A673 (cell line): ENCODE measurements around the gene ACSS1. TPM values are rescaled to one million over a fixed set of nuclear protein-coding genes. Genes with fewer than 3 reads are reported as not detected.

Source experiments
- BruUV-seq: library from RNA; stranded (reverse); fragments of 400-500 nt; replicated peaks from 2 replicates; lab custom pipeline; 2021; lab: Mats Ljungman, UMichigan
- CTCF ChIA-PET: fragments of 300-600 bp; sonication (Branson Sonifier 250); formaldehyde crosslinking; loops from one replicate; lab custom pipeline; 2022; ENCODE audit warnings: antibody characterized with exemption; lab: Charles Lee
- POLR2A ChIA-PET: fragments of 300-600 bp; sonication (Branson Sonifier 250); formaldehyde crosslinking; loops from one replicate; lab custom pipeline; 2022; ENCODE audit warnings: antibody characterized with exemption; ENCODE audit not compliant: low non-redundant PET; lab: Charles Lee
- DNase-seq: peaks from one replicate; pipeline ENCODE4 v3.0.0-alpha.2; 2015; ENCODE audit warnings: low spot score
- H3K27ac ChIP-seq: fragments of 200-600 bp; sonication (generic); 2 replicates; pipeline ENCODE4 v1.5.1; 2016; ENCODE audit warnings: mixed run types, low read depth, mild to moderate bottlenecking, mixed read lengths, antibody characterized with exemption, low read length; ENCODE audit not compliant: poor library complexity, severe bottlenecking
- H3K27me3 ChIP-seq: fragments of 200-600 bp; sonication (generic); replicated peaks from 2 replicates; pipeline ENCODE4 v1.6.1; 2017; ENCODE audit warnings: mixed run types, low read depth, mild to moderate bottlenecking, mixed read lengths, antibody characterized with exemption, low read length; ENCODE audit not compliant: insufficient read depth, poor library complexity
- H3K36me3 ChIP-seq: fragments of 200-600 bp; sonication (generic); 2 replicates; pipeline ENCODE4 v1.6.1; 2016; ENCODE audit warnings: mixed run types, mild to moderate bottlenecking, mixed read lengths, antibody characterized with exemption, low read length; ENCODE audit not compliant: insufficient read depth, poor library complexity, severe bottlenecking
- H3K4me1 ChIP-seq: fragments of 200-600 bp; sonication (generic); 2 replicates; pipeline ENCODE4 v1.6.1; 2017; ENCODE audit warnings: mixed run types, mild to moderate bottlenecking, mixed read lengths, antibody characterized with exemption, low read length; ENCODE audit not compliant: insufficient read depth, poor library complexity, severe bottlenecking
- H3K4me3 ChIP-seq: fragments of 200-600 bp; sonication (generic); 2 replicates; pipeline ENCODE4 v1.5.1; 2016; ENCODE audit warnings: low read depth, mixed run types, mild to moderate bottlenecking, mixed read lengths, low read length; ENCODE audit not compliant: poor library complexity, severe bottlenecking
- H3K9me3 ChIP-seq: fragments of 200-600 bp; sonication (generic); 2 replicates; pipeline ENCODE4 v1.6.1; 2016; ENCODE audit warnings: mixed run types, low read depth, mild to moderate bottlenecking, mixed read lengths, antibody characterized with exemption, low read length; ENCODE audit not compliant: poor library complexity, severe bottlenecking
- EZH2 ChIP-seq: fragments of 200-600 bp; sonication (generic); IDR thresholded peaks from 2 replicates; pipeline ENCODE4 v1.6.1; 2017; ENCODE audit warnings: borderline replicate concordance, low read depth, mild to moderate bottlenecking, mixed read lengths, antibody characterized with exemption, low read length; ENCODE audit not compliant: poor library complexity, severe bottlenecking
- intact Hi-C: fragments of 100-400 bp; cut with micrococcal nuclease; formaldehyde crosslinking; loops from one replicate; pipeline ENCODE4 v1.10.0; 2022; ENCODE audit not compliant: unreplicated experiment
- total RNA-seq: library from RNA; stranded (reverse); gene quantifications from 2 replicates; pipeline ENCODE4 v1.2.3, GENCODE V29; 2021

ACSS1 gene
- total RNA-seq, 1 experiment from 2014 or later: 3.9 TPM

DNA sequence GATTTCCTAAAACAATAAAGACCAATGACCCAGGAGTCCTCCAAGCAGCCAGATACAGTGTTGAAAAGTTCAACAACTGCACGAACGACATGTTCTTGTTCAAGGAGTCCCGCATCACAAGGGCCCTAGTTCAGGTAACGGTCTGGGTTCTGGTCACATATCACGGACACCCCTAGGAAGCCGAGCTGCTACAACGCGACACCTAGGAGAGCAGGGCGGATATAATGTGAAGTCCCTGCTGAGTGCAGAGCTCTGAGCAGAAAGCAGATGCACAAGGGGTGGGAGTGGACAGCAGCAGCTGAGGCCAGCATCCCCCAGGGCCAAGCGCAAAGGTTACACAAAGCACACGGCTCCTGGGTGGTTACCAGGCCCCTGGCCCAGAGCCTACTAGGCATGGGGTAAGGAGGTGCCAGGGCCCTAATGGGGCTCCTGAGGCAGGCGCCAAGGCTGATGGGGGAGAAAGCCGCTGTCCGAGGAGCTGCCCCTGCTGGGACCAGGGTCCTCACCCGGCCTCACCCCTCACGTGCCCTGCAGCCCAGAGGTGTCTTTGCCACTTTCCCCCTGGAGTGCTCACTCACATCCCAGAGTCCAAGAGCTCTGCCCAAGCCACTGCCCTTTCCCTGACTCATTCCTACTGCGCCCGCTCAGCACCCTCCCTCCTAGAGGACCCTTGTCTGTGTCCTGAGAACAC, 100.5 kb downstream of the ACSS1 start:
- H3K27me3 ChIP-seq: no peaks in the 10 kb centered on the region
- no peak overlapping the region for H3K4me3 ChIP-seq
- ChIA-PET CTCF (no interaction called here), POLR2A (no interaction called here)
- H3K27ac ChIP-seq: no peak overlapping the region
- intact Hi-C loops: no loop called here
- no peaks in the 10 kb centered on the region for H3K4me1 ChIP-seq
- no peak for DNase-seq
- BruUV-seq: no TSS peak
- no peaks in the 10 kb centered on the region for H3K36me3 ChIP-seq
- no peaks in the 10 kb centered on the region for H3K9me3 ChIP-seq
- no peak for TF ChIP-seq EZH2

Other genes starting within 250 kb of the ACSS1 start
- not detected in 2 replicates for gene CST7, start 108.9 kb downstream of the ACSS1 start, total RNA-seq
- 67.9 and 70.3 TPM in 2 replicates for gene APMAP, start 65.4 kb downstream of the ACSS1 start, total RNA-seq
- not detected in 2 replicates for gene VSX1, start 24.0 kb upstream of the ACSS1 start, total RNA-seq
- gene ENTPD6, start 137.6 kb upstream of the ACSS1 start, total RNA-seq: 50.2 and 53.2 TPM in 2 replicates
- gene PYGB, start 189.9 kb upstream of the ACSS1 start, total RNA-seq: 52.3 and 53.5 TPM in 2 replicates